Measurements from ENCODE around the gene CEP20. TPM values are rescaled to one million over a fixed set of nuclear protein-coding genes. Genes with fewer than 3 reads are reported as not detected.
A peak's percentile ranks its signal among the peaks of the same experiment; 100 is the strongest.
"Not testable (repeated sequence)": the region's sequence is repeated elsewhere in the genome, so short reads cannot be mapped to it uniquely, and the experiment has no call there.

Gene CEP20, protein sequence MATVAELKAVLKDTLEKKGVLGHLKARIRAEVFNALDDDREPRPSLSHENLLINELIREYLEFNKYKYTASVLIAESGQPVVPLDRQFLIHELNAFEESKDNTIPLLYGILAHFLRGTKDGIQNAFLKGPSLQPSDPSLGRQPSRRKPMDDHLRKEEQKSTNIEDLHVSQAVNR
- total RNA-seq: 41.3 and 48.9 TPM in 2 replicates

- peak within 1 kb of the TSS; percentile 95 for H3K4me3 ChIP-seq (ENCODE audit: insufficient read depth, low read length)
- H3K27me3 ChIP-seq (ENCODE audit: insufficient read depth, low read length): no peaks in the 10 kb centered on the region
- no peak for TF ChIP-seq CTCF (IDR thresholded peaks at IDR 0.05; ENCODE audit: extremely low read depth, low read depth, low read length)
- H4K20me1 ChIP-seq (ENCODE audit: insufficient read depth, low read length): no peaks in the 10 kb centered on the region
- H3K4me1 ChIP-seq (ENCODE audit: insufficient read depth, low read length): peaks cover 17% of the 10 kb centered on the region
- H3K4me2 ChIP-seq (ENCODE audit: insufficient read depth, low read length): peak within 1 kb of the TSS; percentile 91
- peak within 1 kb of the TSS; percentile 88 for H3K27ac ChIP-seq (ENCODE audit: low read depth, low read length)
- no peaks in the 10 kb centered on the region for H3K36me3 ChIP-seq (ENCODE audit: insufficient read depth, low read length)
- H3K9me3 ChIP-seq (ENCODE audit: low read depth, low read length): no peaks in the 10 kb centered on the region
- H3K79me2 ChIP-seq (ENCODE audit: insufficient read depth, low read length): peaks cover 48% of the 10 kb centered on the region
- H2AFZ ChIP-seq (ENCODE audit: low read length): peak within 1 kb of the TSS; percentile 91
- peak; percentile 99 for DNase-seq (ENCODE audit: insufficient read length, low spot score, missing footprints)
Observed at GRCh38 chr16:15888072-15888976, at the start of gene CEP20. Gene CEP20, minus strand, starts transcription at chr16:15888603. Its CDS starts 18 bp downstream, at chr16:15888585.

DNA sequence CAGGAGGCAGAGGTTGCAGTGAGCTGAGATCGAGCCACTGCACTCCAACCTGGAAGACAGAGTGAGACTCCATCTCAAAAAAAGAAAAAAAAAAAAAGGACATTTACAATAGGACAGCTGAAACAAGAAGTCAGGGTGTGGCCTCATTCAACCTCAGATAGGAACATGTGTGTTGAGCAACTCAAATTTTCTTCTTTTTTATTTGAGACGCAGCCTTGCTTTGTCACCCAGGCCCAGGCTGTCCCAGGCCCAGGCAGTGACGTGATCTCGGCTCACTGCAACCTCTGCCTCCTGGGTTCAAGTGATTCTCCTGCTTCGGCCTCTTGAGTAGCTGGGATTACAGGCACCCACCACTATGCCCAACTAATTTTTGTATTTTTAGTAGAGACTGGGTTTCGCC is 48.4 kb upstream of the CEP20 start:
- not testable (repeated sequence) for H3K9me3 ChIP-seq (ENCODE audit: low read depth, low read length); H3K36me3 ChIP-seq (ENCODE audit: insufficient read depth, low read length); H3K4me1 ChIP-seq (ENCODE audit: insufficient read depth, low read length); H4K20me1 ChIP-seq (ENCODE audit: insufficient read depth, low read length); H3K27ac ChIP-seq (ENCODE audit: low read depth, low read length); H3K4me3 ChIP-seq (ENCODE audit: insufficient read depth, low read length); DNase-seq (ENCODE audit: insufficient read length, low spot score, missing footprints); H3K4me2 ChIP-seq (ENCODE audit: insufficient read depth, low read length); H3K27me3 ChIP-seq (ENCODE audit: insufficient read depth, low read length); H3K79me2 ChIP-seq (ENCODE audit: insufficient read depth, low read length); H2AFZ ChIP-seq (ENCODE audit: low read length)

DNA sequence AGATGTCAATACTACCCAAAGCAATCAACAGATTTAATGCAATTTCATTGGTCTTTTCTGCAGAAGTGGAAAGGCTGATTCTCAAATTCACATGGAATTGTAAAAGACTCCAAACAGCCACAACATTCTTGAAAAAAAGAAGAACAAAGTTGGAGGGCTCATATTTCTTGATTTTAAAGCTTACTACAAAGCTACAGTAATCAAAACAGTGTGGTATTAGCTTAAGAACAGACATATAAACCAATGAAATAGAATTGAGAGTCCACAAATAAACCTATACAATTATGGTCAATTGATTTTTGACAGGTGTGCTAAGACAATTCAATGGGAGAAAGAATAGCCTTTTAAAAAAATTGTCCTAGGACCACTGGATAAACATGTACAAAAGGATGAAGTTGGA is 46.6 kb upstream of the CEP20 start:
- Histone ChIP-seq H3K4me3 (ENCODE audit: insufficient read depth, low read length) (no peak overlapping the region), H3K79me2 (ENCODE audit: insufficient read depth, low read length) (no peaks in the 10 kb centered on the region), H3K9me3 (ENCODE audit: low read depth, low read length) (no peaks in the 10 kb centered on the region), H2AFZ (ENCODE audit: low read length) (no peak overlapping the region), H3K27me3 (ENCODE audit: insufficient read depth, low read length) (no peaks in the 10 kb centered on the region), H3K4me2 (ENCODE audit: insufficient read depth, low read length) (no peak overlapping the region), H3K27ac (ENCODE audit: low read depth, low read length) (no peak overlapping the region), H3K36me3 (ENCODE audit: insufficient read depth, low read length) (no peaks in the 10 kb centered on the region), H4K20me1 (ENCODE audit: insufficient read depth, low read length) (no peaks in the 10 kb centered on the region), H3K4me1 (ENCODE audit: insufficient read depth, low read length) (no peaks in the 10 kb centered on the region)
- DNase-seq (ENCODE audit: insufficient read length, low spot score, missing footprints): no peak
- no peak for TF ChIP-seq CTCF (IDR thresholded peaks at IDR 0.05; ENCODE audit: extremely low read depth, low read depth, low read length)

GRCh38 chr16:15933781-15934180 is 45.4 kb upstream of the CEP20 start:
- Histone ChIP-seq H2AFZ (ENCODE audit: low read length) (no peak overlapping the region), H3K79me2 (ENCODE audit: insufficient read depth, low read length) (no peaks in the 10 kb centered on the region)

More at GRCh38 chr16:15933781-15934180, 45.4 kb upstream of the CEP20 start:
- no peaks in the 10 kb centered on the region for H3K36me3 ChIP-seq (ENCODE audit: insufficient read depth, low read length)
- H3K4me3 ChIP-seq (ENCODE audit: insufficient read depth, low read length): no peak overlapping the region
- H3K27ac ChIP-seq (ENCODE audit: low read depth, low read length): no peak overlapping the region
- DNase-seq (ENCODE audit: insufficient read length, low spot score, missing footprints): no peak
- H3K9me3 ChIP-seq (ENCODE audit: low read depth, low read length): no peaks in the 10 kb centered on the region
- no peaks in the 10 kb centered on the region for H3K4me1 ChIP-seq (ENCODE audit: insufficient read depth, low read length)
- no peak overlapping the region for H3K4me2 ChIP-seq (ENCODE audit: insufficient read depth, low read length)
- H3K27me3 ChIP-seq (ENCODE audit: insufficient read depth, low read length): no peaks in the 10 kb centered on the region
- TF ChIP-seq CTCF (IDR thresholded peaks at IDR 0.05; ENCODE audit: extremely low read depth, low read depth, low read length): no peak
- no peaks in the 10 kb centered on the region for H4K20me1 ChIP-seq (ENCODE audit: insufficient read depth, low read length)
